WTC11 (cell line): ENCODE data around the gene ZC3H12C.

Experiments used
- ATF1 ChIP-seq: sonication (generic); formaldehyde crosslinking; IDR thresholded peaks from 2 replicates; pipeline ENCODE4 v1.8.1; 2023; ENCODE audit warnings: mild to moderate bottlenecking, moderate library complexity, missing genetic modification reagents
- CTCF ChIP-seq: fragments of 200-600 bp; IDR thresholded peaks from 2 replicates; pipeline ENCODE4 v1.8.0; 2022; ENCODE audit warnings: antibody characterized with exemption
- E2F1 ChIP-seq: sonication (generic); formaldehyde crosslinking; IDR thresholded peaks from 2 replicates; pipeline ENCODE4 v1.8.0; 2022; ENCODE audit warnings: mild to moderate bottlenecking, missing genetic modification reagents
- IRF1 ChIP-seq: sonication (generic); formaldehyde crosslinking; IDR thresholded peaks from 2 replicates; pipeline ENCODE4 v1.8.0; 2023; ENCODE audit warnings: missing genetic modification reagents
- TF ChIP-seq, protein P1 (sequence below): sonication (generic); formaldehyde crosslinking; IDR thresholded peaks from 2 replicates; pipeline ENCODE4 v1.8.0; 2022; ENCODE audit warnings: mild to moderate bottlenecking, missing genetic modification reagents

DNA sequence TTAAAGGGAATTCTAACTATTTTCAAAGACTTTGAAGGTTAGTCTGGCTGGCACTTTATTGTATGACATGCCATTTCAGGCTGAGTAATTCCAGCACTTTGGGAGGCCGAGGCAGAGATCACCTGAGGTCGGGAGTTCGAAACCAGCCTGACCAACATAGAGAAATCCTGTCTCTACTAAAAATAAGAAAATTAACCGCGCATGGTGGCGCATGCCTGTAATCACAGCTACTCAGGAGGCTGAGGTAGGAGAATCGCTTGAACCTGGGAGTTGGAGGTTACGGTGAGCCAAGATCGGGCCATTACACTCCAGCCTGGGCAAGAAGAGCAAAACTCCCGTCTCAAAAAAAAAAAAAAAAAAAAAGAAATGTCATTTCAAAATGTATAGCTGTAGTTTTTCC lies 107.6 kb downstream of the ZC3H12C start:
- no peak for TF ChIP-seq CTCF
- no peak for TF ChIP-seq ATF1
- TF ChIP-seq, protein P1, sequence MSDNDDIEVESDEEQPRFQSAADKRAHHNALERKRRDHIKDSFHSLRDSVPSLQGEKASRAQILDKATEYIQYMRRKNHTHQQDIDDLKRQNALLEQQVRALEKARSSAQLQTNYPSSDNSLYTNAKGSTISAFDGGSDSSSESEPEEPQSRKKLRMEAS: no peak
- no peak for TF ChIP-seq IRF1 (CRISPR knock-in tag)
- no peak for TF ChIP-seq E2F1 (CRISPR knock-in tag)
